ENCODE data around the gene CETN1.
A peak's percentile ranks its signal among the peaks of the same experiment; 100 is the strongest.

Gene CETN1

GRCh38 chr18:543447-544078 is 36.6 kb upstream of the CETN1 start:
- Histone ChIP-seq H2AFZ (ENCODE audit: low read depth, low read length) (no peak overlapping the region), H3K9ac (ENCODE audit: low read length) (no peak overlapping the region), H3K27me3 (ENCODE audit: low read depth, low read length) (peaks cover 24% of the 10 kb centered on the region), H3K4me1 (ENCODE audit: low read length) (no peaks in the 10 kb centered on the region), H3K79me2 (ENCODE audit: low read length) (no peaks in the 10 kb centered on the region), H3K27ac (ENCODE audit: low read length) (no peak overlapping the region), H3K9me3 (ENCODE audit: insufficient read depth, low read length) (no peaks in the 10 kb centered on the region), H3K4me2 (ENCODE audit: low read length) (no peak overlapping the region), H3K36me3 (replicated peaks; ENCODE audit: low read depth, low read length) (no peaks in the 10 kb centered on the region), H3K4me3 (ENCODE audit: low read length) (no peak overlapping the region), H4K20me1 (ENCODE audit: insufficient read depth, low read length) (no peaks in the 10 kb centered on the region)
- TF ChIP-seq CTCF (IDR thresholded peaks at IDR 0.05; ENCODE audit: low read depth, low read length), result no peak
- no peak for TF ChIP-seq EZH2phosphoT487 (IDR thresholded peaks at IDR 0.05; ENCODE audit: low read depth)

GRCh38 chr18:549967-550366 is 30.2 kb upstream of the CETN1 start:
- no peak overlapping the region for H3K4me2 ChIP-seq (ENCODE audit: low read length)
- no peaks in the 10 kb centered on the region for H3K79me2 ChIP-seq (ENCODE audit: low read length)
- H3K9me3 ChIP-seq (ENCODE audit: insufficient read depth, low read length), result no peaks in the 10 kb centered on the region
- TF ChIP-seq EZH2phosphoT487 (IDR thresholded peaks at IDR 0.05; ENCODE audit: low read depth), result no peak
- TF ChIP-seq CTCF (IDR thresholded peaks at IDR 0.05; ENCODE audit: low read depth, low read length), result no peak
- no peak overlapping the region for H3K9ac ChIP-seq (ENCODE audit: low read length)
- no peak overlapping the region for H3K4me3 ChIP-seq (ENCODE audit: low read length)
- no peak overlapping the region for H3K27ac ChIP-seq (ENCODE audit: low read length)
- peaks cover 5% of the 10 kb centered on the region; the same call in 1 of the 2 replicates for H3K27me3 ChIP-seq (ENCODE audit: low read depth, low read length)
- no peaks in the 10 kb centered on the region for H4K20me1 ChIP-seq (ENCODE audit: insufficient read depth, low read length)
- peaks cover 19% of the 10 kb centered on the region for H3K4me1 ChIP-seq (ENCODE audit: low read length)
- no peak overlapping the region for H2AFZ ChIP-seq (ENCODE audit: low read depth, low read length)
- no peaks in the 10 kb centered on the region for H3K36me3 ChIP-seq (replicated peaks; ENCODE audit: low read depth, low read length)

GRCh38 chr18:551404-552061 is 28.6 kb upstream of the CETN1 start:
- Histone ChIP-seq H3K27ac (ENCODE audit: low read length) (peak overlapping the region; percentile 42), H3K4me3 (ENCODE audit: low read length) (peak overlapping the region; percentile 32), H3K4me2 (ENCODE audit: low read length) (peak overlapping the region; percentile 75), H4K20me1 (ENCODE audit: insufficient read depth, low read length) (no peaks in the 10 kb centered on the region), H3K36me3 (replicated peaks; ENCODE audit: low read depth, low read length) (no peaks in the 10 kb centered on the region), H3K9me3 (ENCODE audit: insufficient read depth, low read length) (no peaks in the 10 kb centered on the region), H2AFZ (ENCODE audit: low read depth, low read length) (peak overlapping the region; percentile 93), H3K27me3 (ENCODE audit: low read depth, low read length) (no peaks in the 10 kb centered on the region), H3K9ac (ENCODE audit: low read length) (peak overlapping the region; percentile 45; the same call in 1 of the 2 replicates), H3K79me2 (ENCODE audit: low read length) (no peaks in the 10 kb centered on the region), H3K4me1 (ENCODE audit: low read length) (peaks cover 19% of the 10 kb centered on the region)
- TF ChIP-seq CTCF (IDR thresholded peaks at IDR 0.05; ENCODE audit: low read depth, low read length), result no peak
- TF ChIP-seq EZH2phosphoT487 (IDR thresholded peaks at IDR 0.05; ENCODE audit: low read depth), result no peak

GRCh38 chr18:555705-556457 is 24.3 kb upstream of the CETN1 start:
- Histone ChIP-seq H3K9ac (ENCODE audit: low read length) (no peak overlapping the region), H3K4me2 (ENCODE audit: low read length) (no peak overlapping the region), H4K20me1 (ENCODE audit: insufficient read depth, low read length) (no peaks in the 10 kb centered on the region), H3K27ac (ENCODE audit: low read length) (no peak overlapping the region), H3K27me3 (ENCODE audit: low read depth, low read length) (no peaks in the 10 kb centered on the region), H3K4me1 (ENCODE audit: low read length) (peaks cover 17% of the 10 kb centered on the region), H3K9me3 (ENCODE audit: insufficient read depth, low read length) (no peaks in the 10 kb centered on the region), H3K79me2 (ENCODE audit: low read length) (no peaks in the 10 kb centered on the region), H3K36me3 (replicated peaks; ENCODE audit: low read depth, low read length) (no peaks in the 10 kb centered on the region), H2AFZ (ENCODE audit: low read depth, low read length) (no peak overlapping the region), H3K4me3 (ENCODE audit: low read length) (no peak overlapping the region)
- TF ChIP-seq EZH2phosphoT487 (IDR thresholded peaks at IDR 0.05; ENCODE audit: low read depth) (no peak), CTCF (IDR thresholded peaks at IDR 0.05; ENCODE audit: low read depth, low read length) (no peak)
